Measurements from ENCODE around the gene ACHE. TPM values are rescaled to one million over a fixed set of nuclear protein-coding genes. Genes with fewer than 3 reads are reported as not detected.

The ACHE gene
- total RNA-seq, 2 experiments from 2014 or later, result not detected

DNA sequence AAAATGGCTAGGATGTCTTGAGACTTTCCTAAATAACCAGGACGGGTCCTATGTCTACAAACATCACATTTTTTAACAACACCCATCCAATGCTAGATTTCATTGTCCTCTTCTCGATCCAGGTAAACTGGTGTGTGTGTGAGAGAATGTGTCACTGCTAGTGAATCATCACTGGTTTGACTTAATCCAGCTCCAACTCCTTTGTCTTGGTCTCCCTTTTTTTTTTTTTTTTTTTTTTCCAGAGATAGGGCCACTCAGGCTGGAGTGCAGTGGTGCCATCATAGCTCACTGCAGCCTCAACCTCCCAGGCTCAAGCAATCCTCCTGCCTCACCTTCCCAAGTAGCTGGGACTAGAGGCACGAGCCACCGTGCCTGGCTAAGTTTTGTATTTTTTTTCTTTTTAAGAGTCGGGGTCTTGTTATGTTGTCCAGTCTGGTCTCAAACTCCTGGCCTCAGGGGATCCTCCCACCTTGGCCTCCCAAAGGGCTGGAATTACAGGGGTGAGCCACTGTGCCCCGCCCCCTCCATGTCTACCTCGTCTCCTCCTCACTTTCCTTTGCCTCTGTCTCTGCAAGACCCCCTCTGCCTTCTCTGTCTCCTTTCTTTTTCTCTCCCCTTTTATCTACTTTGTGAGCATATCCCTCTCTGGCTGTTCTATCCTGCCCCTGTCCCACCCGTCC is 4.0 kb downstream of the ACHE start:
- intact Hi-C loops (cut with micrococcal nuclease; ENCODE audit: unreplicated experiment), result no loop called here
- TF ChIP-seq EZH2phosphoT487 (IDR thresholded peaks at IDR 0.05; ENCODE audit: borderline replicate concordance, low read depth, low read length), result no peak
- TF ChIP-seq, protein P1, sequence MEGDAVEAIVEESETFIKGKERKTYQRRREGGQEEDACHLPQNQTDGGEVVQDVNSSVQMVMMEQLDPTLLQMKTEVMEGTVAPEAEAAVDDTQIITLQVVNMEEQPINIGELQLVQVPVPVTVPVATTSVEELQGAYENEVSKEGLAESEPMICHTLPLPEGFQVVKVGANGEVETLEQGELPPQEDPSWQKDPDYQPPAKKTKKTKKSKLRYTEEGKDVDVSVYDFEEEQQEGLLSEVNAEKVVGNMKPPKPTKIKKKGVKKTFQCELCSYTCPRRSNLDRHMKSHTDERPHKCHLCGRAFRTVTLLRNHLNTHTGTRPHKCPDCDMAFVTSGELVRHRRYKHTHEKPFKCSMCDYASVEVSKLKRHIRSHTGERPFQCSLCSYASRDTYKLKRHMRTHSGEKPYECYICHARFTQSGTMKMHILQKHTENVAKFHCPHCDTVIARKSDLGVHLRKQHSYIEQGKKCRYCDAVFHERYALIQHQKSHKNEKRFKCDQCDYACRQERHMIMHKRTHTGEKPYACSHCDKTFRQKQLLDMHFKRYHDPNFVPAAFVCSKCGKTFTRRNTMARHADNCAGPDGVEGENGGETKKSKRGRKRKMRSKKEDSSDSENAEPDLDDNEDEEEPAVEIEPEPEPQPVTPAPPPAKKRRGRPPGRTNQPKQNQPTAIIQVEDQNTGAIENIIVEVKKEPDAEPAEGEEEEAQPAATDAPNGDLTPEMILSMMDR (conservative IDR thresholded peaks at IDR 0.05; ENCODE audit: low read length), result no peak
- no peak overlapping the region for H3K27ac ChIP-seq (ENCODE audit: low read depth, low read length, poor library complexity, severe bottlenecking)
- peaks cover 24% of the 10 kb centered on the region for H3K36me3 ChIP-seq (ENCODE audit: insufficient read depth, low read length)
- H3K4me1 ChIP-seq (ENCODE audit: insufficient read depth, low read length, poor library complexity, severe bottlenecking), result peaks cover 41% of the 10 kb centered on the region
- no peak overlapping the region for H3K4me2 ChIP-seq (ENCODE audit: low read length)
- no TSS peak for BruUV-seq (replicated peaks)
- peaks cover 7% of the 10 kb centered on the region; the same call in 1 of the 2 replicates for H3K79me2 ChIP-seq (ENCODE audit: insufficient read depth, low read depth, low read length)
- peaks cover 14% of the 10 kb centered on the region for H4K20me1 ChIP-seq (ENCODE audit: insufficient read depth, low read length)
- no peak for DNase-seq (ENCODE audit: low spot score)
- ChIA-PET POLR2A (interaction anchor here (0.6 kb wide), 1 partner anchor 256 kb away, joined by 3 read pairs; no protein-coding TSS in a partner anchor), CTCF (ENCODE audit: unreplicated experiment) (no interaction called here)
- H2AFZ ChIP-seq (ENCODE audit: low read length), result no peak overlapping the region
- no peak overlapping the region for H3K4me3 ChIP-seq (ENCODE audit: low read depth, low read length, poor library complexity, severe bottlenecking)
- H3K9me2 ChIP-seq (ENCODE audit: insufficient read depth, low read length), result no peaks in the 10 kb centered on the region
- no peaks in the 10 kb centered on the region for H3K9me3 ChIP-seq (ENCODE audit: low read length)

DNA sequence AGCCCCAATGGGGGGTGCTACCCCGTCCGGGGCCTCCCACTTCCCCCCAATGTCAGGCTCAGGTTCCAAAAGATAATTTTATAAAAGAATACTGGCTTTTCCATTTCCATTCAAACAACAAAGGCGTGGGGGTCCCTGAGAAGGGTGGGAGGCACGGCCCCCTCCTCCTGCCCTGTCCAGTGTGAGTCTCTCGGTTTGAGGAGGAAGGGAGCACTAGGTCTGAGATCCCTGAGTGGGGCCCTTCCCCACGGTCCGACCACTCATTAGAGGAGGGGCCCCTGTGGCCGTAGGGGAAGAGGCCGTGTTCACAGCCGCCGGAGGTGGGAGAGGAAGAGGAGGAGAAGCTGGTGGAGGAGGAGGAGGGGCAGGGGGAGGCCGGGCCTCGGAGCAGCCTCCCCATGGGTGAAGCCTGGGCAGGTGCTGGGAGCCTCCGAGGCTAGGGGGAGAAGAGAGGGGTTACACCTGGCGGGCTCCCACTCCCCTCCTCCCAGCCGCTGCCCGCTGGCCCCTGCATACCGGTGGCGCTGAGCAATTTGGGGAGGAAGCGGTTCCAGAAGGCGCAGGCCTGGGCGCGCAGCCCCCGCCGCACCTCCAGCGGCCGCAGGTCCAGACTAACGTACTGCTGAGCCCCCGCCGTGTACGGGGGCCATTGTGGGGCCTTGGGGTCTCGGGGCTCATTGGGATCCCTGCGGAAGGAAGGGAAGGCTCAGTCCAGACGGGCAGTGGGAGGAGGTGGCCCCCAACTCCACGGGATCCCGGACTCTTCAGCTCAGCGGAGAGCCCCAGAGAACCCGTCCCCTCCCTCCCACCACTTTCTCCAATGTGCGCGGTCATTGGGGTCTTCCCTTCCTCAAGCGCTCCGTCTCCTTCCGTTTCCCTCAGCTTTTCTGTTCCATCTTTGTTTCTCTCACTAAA is 4.8 kb downstream of the ACHE start:
- Histone ChIP-seq H3K27ac (ENCODE audit: low read depth, low read length, poor library complexity, severe bottlenecking) (no peak overlapping the region), H3K4me2 (ENCODE audit: low read length) (peak overlapping the region; percentile 92; the same call in 1 of the 2 replicates), H3K9me3 (ENCODE audit: low read length) (no peaks in the 10 kb centered on the region), H3K4me1 (ENCODE audit: insufficient read depth, low read length, poor library complexity, severe bottlenecking) (peaks cover 47% of the 10 kb centered on the region), H3K36me3 (ENCODE audit: insufficient read depth, low read length) (peaks cover 32% of the 10 kb centered on the region), H3K4me3 (ENCODE audit: low read depth, low read length, poor library complexity, severe bottlenecking) (peak overlapping the region; percentile 61), H4K20me1 (ENCODE audit: insufficient read depth, low read length) (peaks cover 16% of the 10 kb centered on the region), H3K79me2 (ENCODE audit: insufficient read depth, low read depth, low read length) (peaks cover 7% of the 10 kb centered on the region; the same call in 1 of the 2 replicates), H2AFZ (ENCODE audit: low read length) (peak overlapping the region; percentile 68; the same call in 1 of the 2 replicates), H3K9me2 (ENCODE audit: insufficient read depth, low read length) (no peaks in the 10 kb centered on the region)
- CTCF ChIA-PET (ENCODE audit: unreplicated experiment), result interaction anchor here (1.3 to 1.5 kb wide), 2 partner anchors 16 to 36 kb away, joined by 3 to 7 read pairs; partner anchors contain the start of gene SRRT
- TF ChIP-seq, protein P1 (conservative IDR thresholded peaks at IDR 0.05; ENCODE audit: low read length), result no peak
- TF ChIP-seq EZH2phosphoT487 (IDR thresholded peaks at IDR 0.05; ENCODE audit: borderline replicate concordance, low read depth, low read length), result no peak
- POLR2A ChIA-PET, result interaction anchor here (0.5 to 4.9 kb wide), 6 partner anchors 15 to 876 kb away, joined by 3 to 40 read pairs (median 4); partner anchors contain the start of genes SRRT, TRIM56 and ZKSCAN1
- DNase-seq (ENCODE audit: low spot score), result no peak
- no TSS peak for BruUV-seq (replicated peaks)
- intact Hi-C loops (cut with micrococcal nuclease; ENCODE audit: unreplicated experiment), result no loop called here

All from OCI-LY7 (cell line).